Heart left ventricle (tissue), 16 donors: Measurements from ENCODE around the gene ARFIP1. TPM values are rescaled to one million over a fixed set of nuclear protein-coding genes. Genes with fewer than 3 reads are reported as not detected.

ENCODE experiments used
- ATAC-seq, 4 donors: fragments of 200-7000 bp; cut with Tn5 transposase; one replicate each; pipeline ENCODE4 v1.9.1; 2020 to 2022; ENCODE audit warnings: moderate library complexity in 4 of 4, mild to moderate bottlenecking in 3 of 4, moderate number of reproducible peaks in 1 of 4
- DNase-seq, 5 donors: peaks; one replicate each; pipeline ENCODE4 v3.0.0-alpha.2; 2020
- H3K27ac ChIP-seq, 12 donors: fragments of 200-600 bp; sonication (generic) in 4 of 12; one replicate each; pipeline versions ENCODE4 v1.5.0 to v1.8.0; 2016 to 2022; ENCODE audit warnings: mild to moderate bottlenecking in 2 of 12
- H3K27me3 ChIP-seq, 9 donors: fragments of 200-600 bp; sonication (generic) in 2 of 9; one replicate each; pipeline versions ENCODE4 v1.5.1 to v1.8.0; 2016 to 2022; ENCODE audit warnings: mild to moderate bottlenecking in 3 of 9
- H3K36me3 ChIP-seq, 9 donors: fragments of 200-600 bp; sonication (generic) in 2 of 9; one replicate each; pipeline versions ENCODE4 v1.5.0 to v1.8.0; 2018 to 2022; ENCODE audit warnings: mild to moderate bottlenecking in 2 of 9
- H3K4me1 ChIP-seq, 12 donors: fragments of 200-600 bp; sonication (generic) in 4 of 12; one replicate each; pipeline versions ENCODE4 v1.5.0 to v1.8.0; 2016 to 2022; ENCODE audit warnings: mild to moderate bottlenecking in 3 of 12
- H3K4me3 ChIP-seq, 12 donors: fragments of 200-600 bp; sonication (generic) in 4 of 12; one replicate each; pipeline versions ENCODE4 v1.5.0 to v1.8.0; 2017 to 2022; ENCODE audit warnings: mild to moderate bottlenecking in 9 of 12, moderate library complexity in 4 of 12
- H3K9me3 ChIP-seq, 12 donors: fragments of 200-600 bp; sonication (generic) in 4 of 12; one replicate each; pipeline versions ENCODE4 v1.5.0 to v1.8.0; 2016 to 2022; ENCODE audit warnings: mild to moderate bottlenecking in 1 of 12
- POLR2A ChIP-seq, 2 donors: fragments of 450-650 bp; IDR thresholded peaks; one replicate each; pipeline ENCODE4 v1.6.1; 2017; ENCODE audit warnings: antibody characterized with exemption in 2 of 2, mild to moderate bottlenecking in 2 of 2, moderate library complexity in 2 of 2
- WGBS, 4 donors: extraction: QIAGEN DNeasy Blood & Tissue Kit in 2 of 4; methylation state at CpG; one replicate each; pipeline versions ENCODE4 v1.1.5 to v1.1.7; 2013 to 2018; 5-methylcytosine and 5-hydroxymethylcytosine counted together
- intact Hi-C, 10 donors: fragments of 100-400 bp; cut with DNase I; formaldehyde crosslinking; loops; one replicate each; pipeline versions ENCODE4 v1.11.1 to v1.14.2; 2022
- polyA plus RNA-seq, 2 donors: library from polyadenylated mRNA; stranded (reverse); fragments of 200-250 nt; gene quantifications; one replicate each; pipeline ENCODE4 v1.2.3, GENCODE V29; 2013
- total RNA-seq, 9 donors: library from RNA; depleted of rRNA in 2 of 9; stranded (reverse); fragments of >200 nt in 2 of 9; fragmentation: NEBNext Ultra II Directional in 3 of 9; extraction: Animal tissue kit (Norgen Biotek cat#: 25700) in 3 of 9; gene quantifications; one replicate each; pipeline versions ENCODE4 v1.1.0 to v1.2.4, GENCODE V29; 2016 to 2023
- TF ChIP-seq, protein P1 (sequence below), 12 donors: fragments of 200-600 bp; sonication (generic) in 4 of 12; IDR thresholded peaks; one replicate each; pipeline versions ENCODE4 v1.5.0 to v1.8.0; 2018 to 2022; ENCODE audit warnings: antibody characterized with exemption in 12 of 12, mild to moderate bottlenecking in 5 of 12
- donor health status: ischemic (EF 13 %, LVEDD 7.1; RV severe dilation, severe dysfunction).
- donor health status: healthy with polysubstance abuse.
- donor health status: DM: no; HTN: yes; CAD: no.
- donor health status: DM: no; HTN: no; CAD: no.
- donor health status: ischemic (EF 25% LVEDD 6.9; RV normal size, moderate dysfunction).
- donor health status: ischemic (EF 25% LVEDD 5.7; RV mildly dilated, moderate dysfunction).
- donor health status: healthy.
- donor health status: DM: yes; HTN: yes; CAD: no.
- donor health status: ischemic (EF 35%, LVEDD 5.7; RV mildly dilated, moderate dysfunction).
- donor health status: nonischemic (EF 11% LVEDD 7.7; RV severe dilation, severe dysfunction).
- donor health status: DM: yes; HTN: yes; CAD: no.
- donor health status: PGD.
- donor health status: ischemic (EF 29% LVEDD 5.4; RV normal size, mild dysfunction).
- donor health status: nonischemic (EF 23%, LVEDD 6.1; RV moderate dilation, normal function).

The ARFIP1 gene
- total and polyA plus RNA-seq, 11 donors = 9.0 to 30.6 (median 11.8) TPM

GRCh38 chr4:152925851-152926250, 146.1 kb downstream of the ARFIP1 start:
- intact Hi-C loops = no loop called here
- 93 to 98% (median 95%) methylated on average over 1 of the region's 1 CpG for WGBS, 4 donors
- ATAC-seq = no peak

DNA sequence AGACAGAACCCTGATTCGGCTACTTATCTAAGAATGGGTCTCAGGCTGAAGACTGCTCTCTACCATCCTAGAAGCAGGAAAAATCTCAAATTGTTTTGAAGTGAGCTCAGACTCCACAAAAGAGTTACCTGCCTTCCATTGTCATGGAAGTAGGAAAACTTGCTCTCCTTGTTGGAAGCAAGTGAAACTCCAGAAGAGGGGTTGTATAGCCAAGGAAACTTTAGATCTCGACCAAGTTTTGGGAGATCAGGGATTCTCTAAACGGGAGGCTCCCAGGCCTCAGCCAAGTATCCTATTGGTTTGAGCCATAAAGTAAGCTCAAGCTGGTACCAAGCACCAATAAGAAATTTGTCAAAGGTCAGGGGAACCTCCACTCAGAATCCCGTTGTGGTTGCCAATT, 147.2 kb downstream of the ARFIP1 start:
- Histone ChIP-seq H3K36me3 (no peaks in the 10 kb centered on the region), H3K27ac (no peak overlapping the region), H3K27me3 (no peaks in the 10 kb centered on the region), H3K4me1 (no peaks in the 10 kb centered on the region), H3K9me3 (no peaks in the 10 kb centered on the region), H3K4me3 (no peak overlapping the region)
- ATAC-seq (no peak), DNase-seq (no peak)
- TF ChIP-seq POLR2A (IDR thresholded peaks at IDR 0.05) = no peak
- TF ChIP-seq, protein P1, sequence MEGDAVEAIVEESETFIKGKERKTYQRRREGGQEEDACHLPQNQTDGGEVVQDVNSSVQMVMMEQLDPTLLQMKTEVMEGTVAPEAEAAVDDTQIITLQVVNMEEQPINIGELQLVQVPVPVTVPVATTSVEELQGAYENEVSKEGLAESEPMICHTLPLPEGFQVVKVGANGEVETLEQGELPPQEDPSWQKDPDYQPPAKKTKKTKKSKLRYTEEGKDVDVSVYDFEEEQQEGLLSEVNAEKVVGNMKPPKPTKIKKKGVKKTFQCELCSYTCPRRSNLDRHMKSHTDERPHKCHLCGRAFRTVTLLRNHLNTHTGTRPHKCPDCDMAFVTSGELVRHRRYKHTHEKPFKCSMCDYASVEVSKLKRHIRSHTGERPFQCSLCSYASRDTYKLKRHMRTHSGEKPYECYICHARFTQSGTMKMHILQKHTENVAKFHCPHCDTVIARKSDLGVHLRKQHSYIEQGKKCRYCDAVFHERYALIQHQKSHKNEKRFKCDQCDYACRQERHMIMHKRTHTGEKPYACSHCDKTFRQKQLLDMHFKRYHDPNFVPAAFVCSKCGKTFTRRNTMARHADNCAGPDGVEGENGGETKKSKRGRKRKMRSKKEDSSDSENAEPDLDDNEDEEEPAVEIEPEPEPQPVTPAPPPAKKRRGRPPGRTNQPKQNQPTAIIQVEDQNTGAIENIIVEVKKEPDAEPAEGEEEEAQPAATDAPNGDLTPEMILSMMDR (IDR thresholded peaks at IDR 0.05) = no peak
- intact Hi-C loops = no loop called here
- WGBS, 4 donors = 90 to 94% (median 91%) methylated on average over 4 of the region's 4 CpGs

More at GRCh38 chr4:152925851-152926250, 146.1 kb downstream of the ARFIP1 start:
- DNase-seq = no peak
- H3K4me1 ChIP-seq = no peaks in the 10 kb centered on the region
- no peak overlapping the region for H3K4me3 ChIP-seq
- TF ChIP-seq, protein P1 (IDR thresholded peaks at IDR 0.05) = no peak
- no peak for TF ChIP-seq POLR2A (IDR thresholded peaks at IDR 0.05)
- no peaks in the 10 kb centered on the region for H3K36me3 ChIP-seq
- H3K27ac ChIP-seq = no peak overlapping the region
- H3K9me3 ChIP-seq = peaks cover 0 to 8% (median 2%) of the 10 kb centered on the region in 12 donors
- no peaks in the 10 kb centered on the region for H3K27me3 ChIP-seq

DNA sequence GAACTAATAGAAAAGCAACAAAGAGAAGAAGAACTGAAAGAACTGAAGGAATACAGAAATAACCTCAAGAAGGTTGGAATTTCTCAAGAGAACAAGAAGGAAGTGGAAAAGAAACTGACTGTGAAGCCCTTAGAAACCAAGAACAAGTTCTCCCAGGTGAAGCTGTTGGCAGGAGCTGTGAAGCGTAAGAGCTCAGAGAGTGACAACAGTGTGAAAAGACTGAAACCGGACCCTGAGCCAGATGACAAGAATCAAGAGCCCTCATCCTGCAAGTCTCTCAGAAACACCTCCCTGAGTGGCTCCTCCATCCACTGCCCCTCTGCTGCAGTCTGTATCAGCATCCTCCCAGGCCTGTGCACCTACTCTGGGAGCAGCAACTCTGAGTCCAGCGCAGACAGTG, 148.0 kb downstream of the ARFIP1 start:
- DNase-seq (no peak), ATAC-seq (no peak)
- intact Hi-C loops = no loop called here
- H3K4me3 ChIP-seq = no peak overlapping the region
- no peaks in the 10 kb centered on the region for H3K36me3 ChIP-seq
- 89 to 96% (median 91%) methylated on average over 3 of the region's 3 CpGs for WGBS, 4 donors
- H3K27ac ChIP-seq = no peak overlapping the region
- H3K4me1 ChIP-seq = no peaks in the 10 kb centered on the region
- H3K9me3 ChIP-seq = no peaks in the 10 kb centered on the region
- no peaks in the 10 kb centered on the region for H3K27me3 ChIP-seq
- TF ChIP-seq POLR2A (IDR thresholded peaks at IDR 0.05) = no peak
- TF ChIP-seq, protein P1 (IDR thresholded peaks at IDR 0.05) = no peak

GRCh38 chr4:152928286-152928685, 148.5 kb downstream of the ARFIP1 start:
- intact Hi-C loops = no loop called here
- no peak overlapping the region for H3K4me3 ChIP-seq
- TF ChIP-seq, protein P1 (IDR thresholded peaks at IDR 0.05) = no peak
- TF ChIP-seq POLR2A (IDR thresholded peaks at IDR 0.05) = no peak
- no peaks in the 10 kb centered on the region for H3K27me3 ChIP-seq
- H3K27ac ChIP-seq = no peak overlapping the region
- no peaks in the 10 kb centered on the region for H3K4me1 ChIP-seq
- WGBS, 4 donors = 91 to 98% (median 94%) methylated on average over 4 of the region's 4 CpGs
- no peaks in the 10 kb centered on the region for H3K9me3 ChIP-seq
- H3K36me3 ChIP-seq = no peaks in the 10 kb centered on the region
- ATAC-seq (no peak), DNase-seq (no peak)
